Measurements from ENCODE around the gene PDGFRB.
A peak's percentile ranks its signal among the peaks of the same experiment; 100 is the strongest.

Gene PDGFRB

DNA sequence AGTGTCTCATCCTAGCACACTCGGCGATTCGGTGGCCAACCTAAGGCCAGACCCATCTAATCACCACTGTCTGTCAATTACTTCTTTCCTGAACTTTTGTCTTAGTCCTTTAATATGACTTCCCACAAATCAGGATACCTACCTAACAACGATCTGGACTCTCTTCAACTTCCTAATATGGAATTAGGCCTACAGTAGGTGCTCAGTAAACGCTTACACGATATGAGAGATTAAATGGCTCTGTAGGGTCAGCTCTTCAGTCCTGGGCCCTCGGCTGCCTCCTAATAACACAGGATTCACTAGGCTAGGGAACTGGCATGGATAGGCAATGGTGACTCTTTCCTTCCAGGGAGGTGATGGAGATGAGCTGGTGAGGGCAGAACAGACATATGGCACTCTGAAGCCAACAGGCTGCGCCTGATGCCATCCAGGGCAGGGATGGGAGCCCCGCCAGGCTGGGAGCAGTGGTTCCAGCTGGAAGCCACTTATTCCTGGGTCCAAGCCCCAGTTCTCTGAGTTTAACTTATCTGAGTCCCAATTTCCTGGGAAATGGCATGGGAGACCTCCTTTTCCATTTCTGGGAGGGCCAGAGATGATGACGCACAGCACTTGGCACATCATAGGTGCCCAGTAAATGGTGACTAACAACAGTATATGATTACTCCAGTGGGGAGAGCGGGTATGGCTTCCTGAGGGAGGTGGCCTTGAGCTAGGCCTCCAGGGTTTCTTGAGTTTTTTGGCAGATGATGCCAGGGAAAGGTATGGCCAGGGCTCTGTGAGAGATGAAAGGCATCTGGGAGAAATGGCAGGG is 7.3 kb downstream of the PDGFRB start:
- Histone ChIP-seq H3K4me2 (peak overlapping the region; percentile 100), H3K9ac (peak overlapping the region; percentile 86; the same call in 1 of the 2 replicates), H3K27ac (peak overlapping the region; percentile 93), H3K9me3 (no peaks in the 10 kb centered on the region), H3K4me1 (peaks cover 94% of the 10 kb centered on the region), H4K20me1 (0 out of 2 replicates have a peak, but pooled peaks cover 5% of the 10 kb centered on the region), H3K4me3 (no peak overlapping the region), H3K27me3 (no peaks in the 10 kb centered on the region), H3K36me3 (peaks cover 57% of the 10 kb centered on the region)
- TF ChIP-seq Cebpa-rat (IDR thresholded peaks at IDR 0.05) = no peak

DNA sequence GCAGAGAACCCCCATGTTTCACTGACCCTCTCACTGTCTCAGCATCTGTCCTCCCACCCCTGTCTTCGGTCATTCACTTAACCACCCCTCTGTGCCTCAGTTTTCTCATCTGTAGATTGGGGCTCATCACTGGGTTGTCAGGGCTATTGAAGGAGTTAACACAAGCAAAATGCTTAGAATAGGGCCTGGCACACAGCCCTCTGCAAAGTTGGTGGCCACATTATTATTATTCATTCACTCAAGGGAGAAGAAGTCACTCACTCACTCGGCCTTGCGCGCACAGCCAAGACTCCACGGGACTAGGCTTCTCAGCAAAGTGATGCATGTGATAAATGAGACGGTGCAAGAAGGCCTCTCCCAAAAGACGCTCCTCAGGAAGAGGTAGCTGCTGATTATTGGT is 8.0 kb downstream of the PDGFRB start:
- Histone ChIP-seq H3K4me1 (peaks cover 94% of the 10 kb centered on the region), H3K4me2 (peak overlapping the region; percentile 100), H3K27ac (peak overlapping the region; percentile 93), H3K9me3 (no peaks in the 10 kb centered on the region), H3K9ac (peak overlapping the region; percentile 86), H3K36me3 (peaks cover 50% of the 10 kb centered on the region), H3K27me3 (no peaks in the 10 kb centered on the region), H3K4me3 (no peak overlapping the region), H4K20me1 (0 out of 2 replicates have a peak, but pooled peaks cover 5% of the 10 kb centered on the region)
- TF ChIP-seq Cebpa-rat (IDR thresholded peaks at IDR 0.05) = no peak

DNA sequence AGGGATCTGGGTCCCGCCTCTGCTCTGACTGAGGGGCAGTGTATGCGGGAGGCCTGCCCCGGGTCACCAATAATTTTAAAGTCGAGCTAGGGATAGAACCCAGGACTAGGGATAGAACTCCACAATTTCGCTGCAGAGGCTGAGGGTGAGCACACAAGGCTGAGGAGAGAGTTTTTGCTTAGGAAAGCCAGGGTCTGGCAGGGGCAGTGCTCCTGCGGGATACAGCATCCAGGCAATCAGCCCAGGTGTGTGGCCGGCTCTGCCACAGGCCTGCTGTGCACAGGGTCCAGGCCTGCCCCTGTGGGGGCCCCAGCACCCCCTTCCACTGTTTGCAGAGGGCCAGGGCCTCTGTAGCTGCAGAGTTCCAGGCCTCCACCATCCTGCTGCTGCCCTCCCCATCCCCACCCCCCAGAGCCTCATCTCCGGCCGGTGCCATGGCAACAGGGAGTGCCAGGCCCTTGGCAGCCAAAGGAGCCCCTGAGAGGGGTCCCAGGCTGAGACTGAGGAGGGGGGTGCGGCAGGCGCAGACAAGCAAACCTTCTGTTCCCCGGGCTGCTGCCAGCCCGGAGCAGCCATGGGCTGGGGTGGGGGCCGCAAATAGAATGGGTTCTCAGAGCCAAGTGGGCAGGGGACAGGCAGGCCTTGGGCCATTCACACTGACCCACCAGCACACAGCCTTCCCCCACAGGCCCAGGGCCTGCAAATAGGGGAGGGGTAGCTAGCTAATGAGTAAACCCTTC is 8.6 kb downstream of the PDGFRB start:
- TF ChIP-seq Cebpa-rat (IDR thresholded peaks at IDR 0.05) = no peak
- H3K4me3 ChIP-seq = peak overlapping the region; percentile 21; the same call in 1 of the 2 replicates
- H3K4me2 ChIP-seq = peak overlapping the region; percentile 100
- peak overlapping the region; percentile 86 for H3K9ac ChIP-seq
- H3K36me3 ChIP-seq = peaks cover 48% of the 10 kb centered on the region
- peak overlapping the region; percentile 93 for H3K27ac ChIP-seq
- H3K9me3 ChIP-seq = no peaks in the 10 kb centered on the region
- H4K20me1 ChIP-seq = no peaks in the 10 kb centered on the region
- peaks cover 94% of the 10 kb centered on the region for H3K4me1 ChIP-seq
- H3K27me3 ChIP-seq = no peaks in the 10 kb centered on the region

DNA sequence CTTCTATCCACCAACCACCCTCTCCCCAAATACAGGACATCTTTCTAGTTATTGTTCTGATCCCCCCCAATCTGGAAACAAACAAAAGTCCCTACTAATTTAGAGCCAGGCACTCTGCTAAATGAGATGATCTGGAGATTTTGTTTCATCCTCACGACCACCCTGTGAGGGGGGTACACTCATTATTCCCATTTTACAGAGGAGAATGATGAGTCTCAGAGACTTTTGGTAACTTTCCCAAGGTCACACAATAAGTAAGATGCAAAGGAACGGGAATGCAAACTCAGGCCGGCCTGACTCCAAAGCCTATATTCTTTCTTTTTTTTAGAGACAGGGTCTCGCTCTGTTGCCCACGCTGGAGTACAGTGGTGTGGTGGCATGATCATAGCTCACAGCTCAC is 9.4 kb downstream of the PDGFRB start:
- Histone ChIP-seq H3K36me3 (peaks cover 44% of the 10 kb centered on the region), H3K4me3 (no peak overlapping the region), H3K9me3 (no peaks in the 10 kb centered on the region), H3K27me3 (no peaks in the 10 kb centered on the region), H3K4me2 (peak overlapping the region; percentile 100), H3K9ac (peak overlapping the region; percentile 86), H3K4me1 (peaks cover 94% of the 10 kb centered on the region), H3K27ac (peak overlapping the region; percentile 93), H4K20me1 (no peaks in the 10 kb centered on the region)
- no peak for TF ChIP-seq Cebpa-rat (IDR thresholded peaks at IDR 0.05)

DNA sequence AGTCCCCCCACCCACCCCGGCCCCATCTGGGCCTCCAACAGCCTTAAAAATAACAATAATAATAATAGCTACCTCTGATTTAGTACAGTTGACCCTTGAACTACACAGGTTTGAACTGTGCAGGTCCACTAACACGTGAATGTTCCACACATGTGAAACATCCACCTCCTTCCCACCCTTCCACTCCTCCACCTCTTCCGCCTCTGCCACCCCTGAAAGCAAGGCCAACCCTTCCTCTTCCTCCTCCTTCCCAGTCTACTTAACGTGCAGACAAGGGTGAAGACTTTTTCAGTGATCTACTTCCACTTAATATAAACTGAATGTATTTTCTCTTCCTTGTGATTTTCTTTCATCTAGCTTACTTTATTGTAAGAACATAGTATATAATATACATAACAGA is 10.8 kb downstream of the PDGFRB start:
- peaks cover 37% of the 10 kb centered on the region for H3K36me3 ChIP-seq
- peak overlapping the region; percentile 93 for H3K27ac ChIP-seq
- H4K20me1 ChIP-seq = no peaks in the 10 kb centered on the region
- no peaks in the 10 kb centered on the region for H3K9me3 ChIP-seq
- H3K9ac ChIP-seq = peak overlapping the region; percentile 86
- H3K4me3 ChIP-seq = peak overlapping the region; percentile 67
- H3K4me1 ChIP-seq = peaks cover 94% of the 10 kb centered on the region
- no peaks in the 10 kb centered on the region for H3K27me3 ChIP-seq
- TF ChIP-seq Cebpa-rat (IDR thresholded peaks at IDR 0.05) = no peak
- H3K4me2 ChIP-seq = peak overlapping the region; percentile 100

DNA sequence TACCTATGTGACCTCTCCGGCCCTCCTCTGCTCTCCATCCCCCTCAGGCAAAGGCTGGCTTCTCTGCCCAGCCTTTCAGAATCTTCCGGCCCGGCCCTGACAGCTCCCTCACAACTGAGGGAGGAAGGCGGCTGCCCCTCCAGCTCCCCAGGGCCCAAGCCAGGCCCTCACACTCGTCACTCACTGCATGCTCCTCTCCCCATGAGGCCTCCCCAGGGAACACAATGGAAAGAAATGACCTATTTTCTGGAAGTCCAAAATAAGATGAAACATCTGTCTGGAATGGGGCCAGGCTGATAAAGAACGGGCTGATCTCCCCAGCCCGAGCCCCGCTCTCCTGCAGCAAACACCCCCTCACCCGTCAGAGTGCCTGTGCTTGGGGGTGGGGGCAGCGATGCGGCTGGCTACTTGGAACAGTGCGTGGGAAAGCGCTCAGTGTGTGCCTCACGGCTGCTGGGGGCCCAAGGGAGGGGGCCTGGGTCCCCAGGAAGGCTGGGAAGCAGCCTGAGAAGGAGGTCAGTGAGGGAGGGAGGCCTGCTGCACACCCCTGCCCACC is 11.3 kb downstream of the PDGFRB start:
- H3K27me3 ChIP-seq = no peaks in the 10 kb centered on the region
- no peak for TF ChIP-seq Cebpa-rat (IDR thresholded peaks at IDR 0.05)
- peak overlapping the region; percentile 93 for H3K27ac ChIP-seq
- peak overlapping the region; percentile 100 for H3K4me2 ChIP-seq
- no peaks in the 10 kb centered on the region for H4K20me1 ChIP-seq
- H3K4me3 ChIP-seq = peak overlapping the region; percentile 67
- H3K9me3 ChIP-seq = no peaks in the 10 kb centered on the region
- H3K36me3 ChIP-seq = peaks cover 33% of the 10 kb centered on the region
- H3K4me1 ChIP-seq = peaks cover 94% of the 10 kb centered on the region
- peak overlapping the region; percentile 86 for H3K9ac ChIP-seq

DNA sequence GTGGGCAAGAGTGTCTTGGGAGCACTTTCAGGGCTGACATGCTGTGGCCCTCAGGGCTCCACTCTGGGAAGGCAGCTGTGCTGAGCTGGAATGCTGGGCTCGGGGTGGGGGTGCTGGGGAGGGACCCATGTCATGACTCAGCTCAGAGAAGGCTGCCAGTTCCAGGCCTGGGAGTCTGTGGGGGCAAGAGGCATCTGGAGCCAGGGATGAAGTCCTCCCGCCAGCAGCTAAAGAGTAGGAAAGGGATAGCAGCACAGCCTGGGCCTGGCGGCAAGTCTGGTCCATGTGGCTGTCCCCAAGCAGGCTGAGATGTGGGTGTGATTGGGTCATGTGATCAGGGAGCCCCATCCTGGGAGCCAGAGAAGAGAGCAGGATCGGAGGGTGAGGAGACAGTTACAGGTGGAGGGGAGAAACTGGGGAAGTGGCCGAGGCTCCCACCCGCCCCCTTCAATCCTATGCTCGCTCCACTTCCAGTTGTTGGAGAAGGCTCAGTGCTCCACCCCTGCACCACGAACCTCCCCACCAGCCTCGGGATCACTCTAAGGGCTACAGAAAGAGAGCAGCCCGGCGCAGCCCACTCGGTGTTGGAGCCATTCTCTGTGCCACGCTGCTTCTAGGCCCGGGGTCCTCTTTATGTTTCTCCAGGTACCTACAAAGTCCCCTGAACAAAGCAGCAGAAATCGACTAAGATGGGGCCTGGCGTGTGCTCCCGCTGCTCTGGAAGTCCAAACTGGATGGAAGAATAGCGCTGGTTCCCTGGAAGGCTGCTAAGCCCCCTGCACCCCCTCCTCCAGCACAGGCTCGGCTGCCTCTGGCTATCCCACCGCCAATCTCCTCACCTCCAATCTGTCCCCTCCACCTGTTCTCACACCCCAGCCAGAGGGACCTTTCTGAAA is 12.0 kb downstream of the PDGFRB start:
- no peak for TF ChIP-seq Cebpa-rat (IDR thresholded peaks at IDR 0.05)
- Histone ChIP-seq H3K4me1 (peaks cover 94% of the 10 kb centered on the region), H4K20me1 (no peaks in the 10 kb centered on the region), H3K4me3 (peak overlapping the region; percentile 67), H3K36me3 (peaks cover 26% of the 10 kb centered on the region), H3K9ac (peak overlapping the region; percentile 86), H3K27ac (peak overlapping the region; percentile 93), H3K9me3 (no peaks in the 10 kb centered on the region), H3K4me2 (peak overlapping the region; percentile 100), H3K27me3 (no peaks in the 10 kb centered on the region)

DNA sequence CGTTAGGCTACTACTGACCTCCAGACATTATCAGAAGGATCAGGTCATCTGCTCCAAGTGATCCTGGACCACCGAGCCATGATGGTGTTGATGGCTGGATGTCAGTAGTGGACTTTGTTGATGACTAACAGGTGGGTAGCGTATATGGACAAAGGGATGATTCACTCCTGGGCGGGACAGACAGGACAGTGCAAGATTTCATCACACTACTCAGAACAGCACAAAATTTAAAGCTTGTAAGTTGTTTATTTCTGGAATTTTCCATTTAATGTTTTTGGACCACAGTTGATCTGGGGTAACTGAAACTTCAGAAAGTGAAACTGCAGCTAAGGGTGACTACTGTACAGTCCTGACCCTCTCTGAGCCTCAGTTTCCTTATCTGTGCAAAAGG is 12.7 kb downstream of the PDGFRB start:
- peaks cover 20% of the 10 kb centered on the region for H3K36me3 ChIP-seq
- no peaks in the 10 kb centered on the region for H3K27me3 ChIP-seq
- TF ChIP-seq Cebpa-rat (IDR thresholded peaks at IDR 0.05) = no peak
- H3K4me1 ChIP-seq = peaks cover 94% of the 10 kb centered on the region
- H3K4me3 ChIP-seq = peak overlapping the region; percentile 67
- peak overlapping the region; percentile 86 for H3K9ac ChIP-seq
- no peaks in the 10 kb centered on the region for H4K20me1 ChIP-seq
- peak overlapping the region; percentile 93 for H3K27ac ChIP-seq
- peak overlapping the region; percentile 100 for H3K4me2 ChIP-seq
- no peaks in the 10 kb centered on the region for H3K9me3 ChIP-seq

Data from BLaER1 (cell line).